GM21737 (cell line): ENCODE measurements around the gene RETREG2.

Source experiments
- ATAC-seq: cut with Tn5 transposase; IDR thresholded peaks from one replicate; pipeline ENCODE4 v1.9.1; 2021; ENCODE audit warnings: mild to moderate bottlenecking, moderate library complexity; ENCODE audit not compliant: unreplicated experiment

RETREG2 gene

GRCh38 chr2:219213486-219214071, 35.5 kb downstream of the RETREG2 start:
- ATAC-seq: no peak

GRCh38 chr2:219214141-219214540, 36.1 kb downstream of the RETREG2 start:
- ATAC-seq: no peak

- ATAC-seq: no peak
Observed at GRCh38 chr2:219214786-219215185, 36.7 kb downstream of the RETREG2 start.

- no peak for ATAC-seq
Observed at GRCh38 chr2:219215871-219216534, 37.9 kb downstream of the RETREG2 start.

GRCh38 chr2:219216535-219216915, 38.5 kb downstream of the RETREG2 start:
- ATAC-seq: no peak

- ATAC-seq: peak; percentile 4
Observed at GRCh38 chr2:219218217-219218731, 40.2 kb downstream of the RETREG2 start.

- ATAC-seq: peak; percentile 61
Observed at GRCh38 chr2:219218732-219219701, 40.9 kb downstream of the RETREG2 start, which contains the start of gene ABCB6. Gene ABCB6, minus strand, starts transcription at chr2:219218958. Its CDS starts 285 bp downstream, at chr2:219218673.

- ATAC-seq: no peak
Observed at GRCh38 chr2:219219784-219220532, 41.9 kb downstream of the RETREG2 start.

- no peak for ATAC-seq
Observed at GRCh38 chr2:219220652-219221402, 42.8 kb downstream of the RETREG2 start.

- ATAC-seq: no peak
Observed at GRCh38 chr2:219221957-219222518, 44.0 kb downstream of the RETREG2 start.

GRCh38 chr2:219223831-219224610, 45.9 kb downstream of the RETREG2 start:
- no peak for ATAC-seq

GRCh38 chr2:219225350-219225749, 47.3 kb downstream of the RETREG2 start:
- ATAC-seq: no peak

GRCh38 chr2:219228041-219228910, 50.2 kb downstream of the RETREG2 start:
- no peak for ATAC-seq

- no peak for ATAC-seq
Observed at GRCh38 chr2:219228911-219229304, 50.8 kb downstream of the RETREG2 start.

- peak; percentile 97 for ATAC-seq
Observed at GRCh38 chr2:219229305-219230058, 51.4 kb downstream of the RETREG2 start, which contains the start of the genes ANKZF1 and ATG9A. Gene ANKZF1, plus strand, starts transcription at chr2:219229806. Its CDS starts 452 bp downstream, at chr2:219230258. Gene ATG9A, minus strand, starts transcription at chr2:219229636. Its CDS starts 1,612 bp downstream, at chr2:219228024.

GRCh38 chr2:219230059-219230540, 52.0 kb downstream of the RETREG2 start:
- no peak for ATAC-seq

- ATAC-seq: no peak
Observed at GRCh38 chr2:219234331-219234730, 56.3 kb downstream of the RETREG2 start.
